C4-2B (cell line): ENCODE measurements around the gene TIAM2.

Experiments used
- CTCF ChIP-seq: fragments of 450-650 bp; conservative IDR thresholded peaks from 2 replicates; pipeline ENCODE4 v1.5.1; 2017; ENCODE audit warnings: mild to moderate bottlenecking
- ZFX ChIP-seq: fragments of 450-650 bp; IDR thresholded peaks from 2 replicates; pipeline ENCODE4 v1.6.1; 2017

DNA sequence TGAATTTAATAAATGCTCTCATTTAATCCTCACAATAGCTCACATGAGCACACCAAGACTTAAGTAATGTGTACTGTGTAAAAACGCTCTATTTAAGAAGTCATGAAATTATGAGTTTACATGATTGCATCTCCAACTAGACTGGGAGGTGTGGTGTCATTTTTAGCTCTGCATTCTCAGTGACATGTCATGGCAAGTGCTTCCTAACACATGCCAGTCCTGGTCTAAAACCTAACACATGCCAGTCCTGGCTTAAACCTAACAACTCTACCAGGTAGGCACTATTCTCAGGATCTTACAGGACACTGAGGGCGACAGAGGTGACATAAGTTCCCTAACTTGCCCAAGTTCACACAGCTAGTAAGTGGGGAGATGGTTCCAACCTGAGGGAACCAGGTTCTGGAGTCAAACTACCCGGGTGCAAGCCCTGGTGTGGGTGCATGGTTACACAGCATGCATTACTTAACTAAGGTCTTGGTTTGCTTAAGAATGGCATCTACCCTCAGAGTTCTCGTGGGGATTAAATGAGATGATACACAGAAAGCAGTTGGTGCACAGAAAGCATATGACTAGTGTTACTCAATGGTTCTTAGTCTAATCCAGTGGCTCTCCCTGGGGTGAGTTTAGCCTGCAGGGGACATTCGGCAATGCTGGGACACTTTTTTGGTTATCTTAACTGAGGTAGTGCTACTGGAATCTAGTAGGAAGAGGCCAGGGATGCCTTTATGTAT, 283.4 kb downstream of the TIAM2 start:
- TF ChIP-seq CTCF (no peak), ZFX (no peak)
